ENCODE results near the gene FRZB. TPM values are rescaled to one million over a fixed set of nuclear protein-coding genes. Genes with fewer than 3 reads are reported as not detected.

The FRZB gene
- total and polyA plus RNA-seq, 2 of the 13 experiments (the other 11 are each of a cell fraction or from before 2014, with no cell fraction given): 0.04 to 1.2 TPM

DNA sequence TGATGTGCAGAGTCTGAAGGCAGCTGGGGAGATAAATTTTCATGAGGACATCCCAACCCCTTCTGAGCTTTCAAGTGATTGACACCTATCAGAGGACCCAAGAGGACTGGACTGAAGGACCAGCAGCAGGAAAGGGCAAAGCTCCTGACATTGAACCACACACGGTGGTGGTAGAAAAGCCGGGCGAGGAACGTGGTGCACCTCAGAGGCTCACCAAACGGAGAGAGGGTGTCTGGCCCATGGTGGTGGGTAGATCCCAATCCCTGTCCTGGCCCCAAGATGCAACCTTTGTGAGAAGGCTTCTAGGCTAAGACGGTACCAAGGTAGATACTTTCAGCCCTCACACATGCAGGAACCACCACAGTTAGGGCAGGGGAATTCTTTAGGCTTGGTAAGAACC, 52.1 kb downstream of the FRZB start (continued):
- TF ChIP-seq, protein P1, sequence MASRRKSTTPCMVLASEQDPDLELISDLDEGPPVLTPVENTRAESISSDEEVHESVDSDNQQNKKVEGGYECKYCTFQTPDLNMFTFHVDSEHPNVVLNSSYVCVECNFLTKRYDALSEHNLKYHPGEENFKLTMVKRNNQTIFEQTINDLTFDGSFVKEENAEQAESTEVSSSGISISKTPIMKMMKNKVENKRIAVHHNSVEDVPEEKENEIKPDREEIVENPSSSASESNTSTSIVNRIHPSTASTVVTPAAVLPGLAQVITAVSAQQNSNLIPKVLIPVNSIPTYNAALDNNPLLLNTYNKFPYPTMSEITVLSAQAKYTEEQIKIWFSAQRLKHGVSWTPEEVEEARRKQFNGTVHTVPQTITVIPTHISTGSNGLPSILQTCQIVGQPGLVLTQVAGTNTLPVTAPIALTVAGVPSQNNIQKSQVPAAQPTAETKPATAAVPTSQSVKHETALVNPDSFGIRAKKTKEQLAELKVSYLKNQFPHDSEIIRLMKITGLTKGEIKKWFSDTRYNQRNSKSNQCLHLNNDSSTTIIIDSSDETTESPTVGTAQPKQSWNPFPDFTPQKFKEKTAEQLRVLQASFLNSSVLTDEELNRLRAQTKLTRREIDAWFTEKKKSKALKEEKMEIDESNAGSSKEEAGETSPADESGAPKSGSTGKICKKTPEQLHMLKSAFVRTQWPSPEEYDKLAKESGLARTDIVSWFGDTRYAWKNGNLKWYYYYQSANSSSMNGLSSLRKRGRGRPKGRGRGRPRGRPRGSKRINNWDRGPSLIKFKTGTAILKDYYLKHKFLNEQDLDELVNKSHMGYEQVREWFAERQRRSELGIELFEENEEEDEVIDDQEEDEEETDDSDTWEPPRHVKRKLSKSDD (CRISPR knock-in tag; IDR thresholded peaks at IDR 0.05; ENCODE audit: low read depth): no peak
- TF ChIP-seq, protein P2, sequence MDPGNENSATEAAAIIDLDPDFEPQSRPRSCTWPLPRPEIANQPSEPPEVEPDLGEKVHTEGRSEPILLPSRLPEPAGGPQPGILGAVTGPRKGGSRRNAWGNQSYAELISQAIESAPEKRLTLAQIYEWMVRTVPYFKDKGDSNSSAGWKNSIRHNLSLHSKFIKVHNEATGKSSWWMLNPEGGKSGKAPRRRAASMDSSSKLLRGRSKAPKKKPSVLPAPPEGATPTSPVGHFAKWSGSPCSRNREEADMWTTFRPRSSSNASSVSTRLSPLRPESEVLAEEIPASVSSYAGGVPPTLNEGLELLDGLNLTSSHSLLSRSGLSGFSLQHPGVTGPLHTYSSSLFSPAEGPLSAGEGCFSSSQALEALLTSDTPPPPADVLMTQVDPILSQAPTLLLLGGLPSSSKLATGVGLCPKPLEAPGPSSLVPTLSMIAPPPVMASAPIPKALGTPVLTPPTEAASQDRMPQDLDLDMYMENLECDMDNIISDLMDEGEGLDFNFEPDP (CRISPR knock-in tag; conservative IDR thresholded peaks at IDR 0.05): 0 out of 2 replicates have a peak, but pooled peaks have one; percentile 40
- TF ChIP-seq ZNF7 (CRISPR knock-in tag; IDR thresholded peaks at IDR 0.05) (no peak), ZNF605 (CRISPR knock-in tag; IDR thresholded peaks at IDR 0.05) (0 out of 2 replicates have a peak, but pooled peaks have one; percentile 42)

DNA sequence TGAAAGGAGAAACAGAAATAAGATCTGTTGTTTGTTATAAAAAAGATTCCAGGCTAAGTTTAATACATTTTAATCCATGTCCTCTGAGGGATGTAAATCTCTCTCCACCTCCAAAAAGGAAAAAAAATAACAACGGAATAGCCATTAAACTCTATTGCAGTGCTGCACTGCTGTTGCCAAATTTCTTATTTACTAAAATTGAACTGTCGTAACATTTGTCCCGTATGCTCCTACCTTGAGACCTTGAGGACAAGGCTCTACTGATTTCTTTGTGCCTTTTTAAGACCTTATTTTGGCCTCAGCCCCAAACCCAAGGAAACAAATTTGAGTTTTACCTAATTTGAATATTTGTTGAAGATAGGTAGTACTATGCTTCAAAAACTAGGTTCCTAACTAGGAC, 56.4 kb downstream of the FRZB start:
- H3K27ac ChIP-seq (ENCODE audit: extremely low read length, insufficient read depth, low read length): no peak overlapping the region
- H3K9me3 ChIP-seq (ENCODE audit: low read length): no peaks in the 10 kb centered on the region
- H4K20me1 ChIP-seq (ENCODE audit: insufficient read depth, low read length): no peaks in the 10 kb centered on the region
- H3K9ac ChIP-seq (ENCODE audit: insufficient read depth, low read depth, low read length): no peak overlapping the region
- peaks cover 12% of the 10 kb centered on the region for H3K4me1 ChIP-seq (ENCODE audit: insufficient read depth, low read length)
- no peaks in the 10 kb centered on the region; a peak in 2 of 5 replicates for H3K27me3 ChIP-seq (ENCODE audit: control insufficient read depth in 1 of 2, insufficient read depth in 2 of 2, low read length in 2 of 2)
- H3K36me3 ChIP-seq (replicated peaks in 1 of 2; ENCODE audit: control insufficient read depth in 1 of 2, insufficient read depth in 2 of 2, low read length in 2 of 2): no peaks in the 10 kb centered on the region
- TF ChIP-seq SCMH1 (CRISPR knock-in tag; IDR thresholded peaks at IDR 0.05; ENCODE audit: borderline replicate concordance): no peak
- no peak for TF ChIP-seq ZNF609 (CRISPR knock-in tag; IDR thresholded peaks at IDR 0.05; ENCODE audit: borderline replicate concordance)
- no peak for TF ChIP-seq CBX5 (CRISPR knock-in tag; IDR thresholded peaks at IDR 0.05; ENCODE audit: borderline replicate concordance)
- no peak for TF ChIP-seq ZFP36L1 (CRISPR knock-in tag; IDR thresholded peaks at IDR 0.05)
- TF ChIP-seq ZNF761 (CRISPR knock-in tag; conservative IDR thresholded peaks at IDR 0.05): no peak
- TF ChIP-seq WIZ (CRISPR knock-in tag; IDR thresholded peaks at IDR 0.05): no peak
- ATAC-seq: no peak
- H3K4me2 ChIP-seq (ENCODE audit: low read depth, low read length): no peak overlapping the region
- ChIA-PET POLR2A (no interaction called here), CTCF (ENCODE audit: low intra/inter-chr PET ratio, low total read pairs) (no interaction called here)
- WGBS (ENCODE audit: low lambda C conversion rate): 26% methylated on average over 3 of the region's 3 CpGs
- H2AFZ ChIP-seq (ENCODE audit: low read length): no peak overlapping the region
- no peak for DNase-seq (ENCODE audit: low spot score)
- BruUV-seq (replicated peaks): no TSS peak
- H3K79me2 ChIP-seq (ENCODE audit: insufficient read depth, low read length): no peaks in the 10 kb centered on the region
- no peak for FAIRE-seq
- H3K4me3 ChIP-seq (replicated peaks in 1 of 3; ENCODE audit: insufficient read depth in 1 of 3, low read depth in 2 of 3, low read length in 3 of 3): no peak overlapping the region
- in situ Hi-C loops (cut with HindIII; ENCODE audit: extremely low pct_ligation_motif_present, low pct_unique_long_range_greater_than_20kb): no loop called here
- intact Hi-C loops (cut with micrococcal nuclease; ENCODE audit: unreplicated experiment): no loop called here

Measured in HepG2 (cell line).